K562 (cell line): Measurements from ENCODE around the gene GLDN. TPM values are rescaled to one million over a fixed set of nuclear protein-coding genes. Genes with fewer than 3 reads are reported as not detected.

ENCODE experiments used
- ATAC-seq: fragments of 200-7000 bp; cut with Tn5 transposase; 3 replicates; pipeline ENCODE4 v1.9.1; 2020; ENCODE audit warnings: moderate library complexity
- BruUV-seq: library from RNA; stranded (reverse); fragments of 400-500 nt; replicated peaks from 2 replicates; lab custom pipeline; 2021; lab: Mats Ljungman, UMichigan
- CTCF ChIA-PET: fragments of 300-600 bp; formaldehyde crosslinking; extraction: SDS; loops from one replicate; lab custom pipeline; 2021; ENCODE audit warnings: low intra/inter-chr PET ratio; lab: Yijun Ruan, JAX
- POLR2A ChIA-PET: fragments of 300-600, 350-650 bp; sonication (Branson Sonifier 250); formaldehyde crosslinking; extraction: SDS; loops from one replicate; lab custom pipeline; 2021; ENCODE audit warnings: antibody characterized with exemption, inconsistent platforms; lab: Yijun Ruan, JAX
- DNase-seq, 4 experiments: peaks; one replicate each; pipeline versions ENCODE4 v3.0.0 to v3.0.0-alpha.2; 2011 to 2018; ENCODE audit warnings: low spot score in 3 of 4, mixed read lengths in 3 of 4; ENCODE audit errors: extremely low read depth in 1 of 4
- FAIRE-seq: peaks from 2 replicates; lab custom pipeline; 2011; peaks lifted over from hg19 to GRCh38; lab: Jason Lieb, UNC
- H2AFZ ChIP-seq: 2 replicates; pipeline ENCODE4 v1.6.0; 2011; ENCODE audit warnings: low read depth, low read length, control low read depth, inconsistent platforms
- H3K27ac ChIP-seq: fragments of 200-600 bp; 3 replicates; pipeline ENCODE4 v1.8.0; 2011; ENCODE audit warnings: low read depth, mild to moderate bottlenecking, control low read depth, inconsistent platforms, low read length, moderate library complexity, mixed read lengths; ENCODE audit errors: extremely low read depth
- H3K27me3 ChIP-seq, 2 experiments: fragments of 300-600 bp in 1 of 2; 2 replicates in 1 of 2; 3 replicates in 1 of 2; pipeline versions ENCODE4 v1.6.0 to v1.8.0; 2011; ENCODE audit warnings: inconsistent platforms in 2 of 2, low read length in 2 of 2, mild to moderate bottlenecking in 1 of 2, mixed read lengths in 1 of 2, moderate library complexity in 1 of 2; ENCODE audit not compliant: control insufficient read depth in 2 of 2, insufficient read depth in 2 of 2
- H3K36me3 ChIP-seq: fragments of 300-600 bp; 3 replicates; pipeline ENCODE4 v1.8.0; 2011; ENCODE audit warnings: mild to moderate bottlenecking, low read length, inconsistent platforms; ENCODE audit not compliant: control insufficient read depth, insufficient read depth
- H3K4me1 ChIP-seq, 2 experiments: fragments of 200-600 bp in 1 of 2; replicated peaks in 1 of 2; 2 replicates in 1 of 2; 3 replicates in 1 of 2; pipeline versions ENCODE4 v1.5.1 to v1.8.0; 2011; ENCODE audit warnings: inconsistent platforms in 2 of 2, low read length in 2 of 2, mild to moderate bottlenecking in 1 of 2, mixed read lengths in 1 of 2, moderate library complexity in 1 of 2; ENCODE audit not compliant: control insufficient read depth in 2 of 2, insufficient read depth in 2 of 2
- H3K4me2 ChIP-seq: 2 replicates; pipeline ENCODE4 v1.6.1; 2011; ENCODE audit warnings: low read length, control low read depth, inconsistent platforms, mixed read lengths; ENCODE audit not compliant: insufficient read depth
- H3K4me3 ChIP-seq: fragments of 200-600 bp; sonication (generic), shearing (Covaris generic); 2 replicates; pipeline ENCODE4 v1.5.1; 2016; ENCODE audit warnings: control low read depth, inconsistent platforms
- H3K79me2 ChIP-seq: fragments of 200-600 bp; 3 replicates; pipeline ENCODE4 v1.8.0; 2011; ENCODE audit warnings: low read length, inconsistent platforms; ENCODE audit not compliant: control insufficient read depth, insufficient read depth
- H3K9ac ChIP-seq, 2 experiments: 2 replicates each; pipeline versions ENCODE4 v1.6.0 to v1.6.1; 2011; ENCODE audit warnings: low read depth in 2 of 2, low read length in 2 of 2, control low read depth in 1 of 2, inconsistent platforms in 1 of 2, mild to moderate bottlenecking in 1 of 2, mixed read lengths in 1 of 2; ENCODE audit not compliant: insufficient read depth in 1 of 2
- H3K9me1 ChIP-seq: one replicate; pipeline ENCODE4 v1.6.0; 2011; ENCODE audit warnings: inconsistent platforms, mild to moderate bottlenecking, low read length, moderate library complexity; ENCODE audit not compliant: control insufficient read depth, insufficient read depth
- H3K9me3 ChIP-seq: replicated peaks from 2 replicates; pipeline ENCODE4 v1.5.1; 2011; ENCODE audit warnings: low read depth, low read length, inconsistent platforms; ENCODE audit not compliant: control insufficient read depth, insufficient read depth
- H4K20me1 ChIP-seq: replicated peaks from 2 replicates; pipeline ENCODE4 v1.6.1; 2011; ENCODE audit warnings: low read length, inconsistent platforms, mixed read lengths; ENCODE audit not compliant: control insufficient read depth, insufficient read depth
- CREB1 ChIP-seq, 2 experiments: sonication (generic) in 1 of 2; formaldehyde crosslinking in 1 of 2; IDR thresholded peaks; 2 replicates each; pipeline versions ENCODE4 v1.6.1 to v1.8.0; 2012 to 2022; ENCODE audit warnings: inconsistent platforms in 1 of 2, mild to moderate bottlenecking in 1 of 2, missing genetic modification reagents in 1 of 2, moderate library complexity in 1 of 2
- ETS2 ChIP-seq: IDR thresholded peaks from 2 replicates; pipeline ENCODE4 v1.6.1; 2016; ENCODE audit warnings: borderline replicate concordance, missing genetic modification characterization, mild to moderate bottlenecking, moderate library complexity, missing compliant biosample characterization; ENCODE audit not compliant: poor library complexity, severe bottlenecking
- ZNF507 ChIP-seq: conservative IDR thresholded peaks from 2 replicates; pipeline ENCODE4 v1.6.1; 2017; ENCODE audit warnings: missing genetic modification characterization, missing compliant biosample characterization
- WGBS: fragments of 100-300 bp; shearing (Covaris generic); methylation state at CpG from one replicate; pipeline ENCODE4 v1.1.6; 2016; ENCODE audit warnings: low coverage, mixed read lengths; ENCODE audit not compliant: insufficient coverage; ENCODE audit errors: missing lambda C conversion rate; 5-methylcytosine and 5-hydroxymethylcytosine counted together
- in situ Hi-C: fragments of 300-500 bp; cut with MboI; formaldehyde crosslinking; loops from 4 replicates; pipeline ENCODE4 v1.15.0; 2018; ENCODE audit warnings: inconsistent platforms, mixed read lengths
- intact Hi-C: fragments of 100-400 bp; cut with micrococcal nuclease; formaldehyde crosslinking; loops from 2 replicates; pipeline ENCODE4 v1.14.2; 2022
- polyA plus RNA-seq, 8 experiments: library from polyadenylated mRNA; depleted of rRNA in 4 of 8; stranded (reverse) in 5 of 8; unstranded in 3 of 8; fragments of >200 nt; fragmentation: Nextera tagmentation in 2 of 8; fragmentation: Illumina TruSeq in 1 of 8; extraction: Ambion mirVana in 2 of 8; extraction: Trizol in 1 of 8; gene quantifications; 2 replicates each; pipeline versions ENCODE4 v1.2.1 to v1.2.3, GENCODE V29; 2011 to 2014; ENCODE audit warnings: inconsistent platforms in 1 of 8, missing spikeins in 1 of 8
- total RNA-seq, 7 experiments: library from RNA; depleted of rRNA in 6 of 7; stranded (reverse); fragments of >200 nt in 6 of 7; fragmentation: Illumina TruSeq in 2 of 7; extraction: Trizol in 2 of 7; gene quantifications; 2 replicates each; pipeline versions ENCODE4 v1.2.1 to v1.2.3, GENCODE V29; 2011 to 2021; ENCODE audit warnings: low replicate concordance in 1 of 7
- TF ChIP-seq, protein P1 (sequence below): sonication (generic); formaldehyde crosslinking; IDR thresholded peaks from 2 replicates; pipeline ENCODE4 v1.8.1; 2022; ENCODE audit warnings: missing genetic modification reagents

Gene GLDN
- total and polyA plus RNA-seq, 9 of the 15 experiments (the other 6 are each of a cell fraction or from before 2014, with no cell fraction given) = 0.05 to 0.33 (median 0.18) TPM

DNA sequence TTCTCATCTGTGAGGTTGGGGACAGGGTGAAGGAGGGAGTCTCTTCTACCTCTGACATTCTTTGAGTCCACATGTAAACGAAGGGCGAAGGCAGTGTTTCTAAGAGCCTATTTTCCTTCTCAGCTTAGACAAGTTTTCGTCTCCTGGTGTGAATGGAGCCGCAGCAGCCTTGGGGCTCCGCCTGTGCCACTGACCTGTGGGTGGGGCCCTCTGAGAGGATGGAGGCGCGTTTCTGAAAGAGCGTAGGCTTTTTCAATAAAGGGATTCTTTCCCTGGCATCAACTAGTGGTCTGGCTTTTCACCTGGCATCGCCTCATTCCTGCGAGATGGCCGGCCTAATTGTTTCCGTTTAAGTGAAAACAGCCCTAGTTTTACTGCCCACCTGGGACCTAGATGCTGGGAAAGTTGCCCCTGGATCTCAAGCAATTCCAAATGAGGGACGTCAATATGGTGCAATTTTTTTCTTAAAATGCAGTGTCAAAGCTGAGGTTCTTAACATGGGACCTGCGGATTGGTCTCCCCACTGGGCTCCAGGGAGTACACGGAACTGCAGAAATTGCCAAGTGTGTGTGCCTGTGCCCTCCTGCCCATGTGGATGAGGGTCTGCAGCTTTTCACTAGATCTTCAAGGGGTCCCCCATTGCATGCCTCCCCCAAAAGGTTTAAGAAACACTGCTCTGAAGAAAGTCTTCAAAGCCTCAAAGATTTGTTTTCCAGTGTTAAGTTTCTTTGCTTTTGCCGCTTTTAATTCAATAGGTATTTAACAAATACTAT is 958 bp downstream of the GLDN start:
- Histone ChIP-seq H3K9ac (no peak overlapping the region), H4K20me1 (no peaks in the 10 kb centered on the region), H3K4me3 (no peak overlapping the region), H3K4me2 (no peak overlapping the region), H3K36me3 (no peaks in the 10 kb centered on the region), H3K9me3 (no peaks in the 10 kb centered on the region), H3K4me1 (peaks cover 0 to 5% of the 10 kb centered on the region in 2 experiments; a peak in 1 of 5 replicates), H3K27ac (no peak overlapping the region), H3K9me1 (no peaks in the 10 kb centered on the region), H3K27me3 (peaks cover 21 to 32% of the 10 kb centered on the region in 2 experiments; a peak in 4 of 5 replicates), H3K79me2 (no peaks in the 10 kb centered on the region), H2AFZ (no peak overlapping the region)
- ChIA-PET POLR2A (interaction anchor here (0.7 to 1.1 kb wide), 2 partner anchors 12 to 32 kb away, joined by 3 to 5 read pairs; no protein-coding TSS in a partner anchor), CTCF (no interaction called here)
- in situ Hi-C loops (no loop called here), intact Hi-C loops (no loop called here)
- BruUV-seq = no TSS peak
- DNase-seq (no peak), FAIRE-seq (no peak), ATAC-seq (no peak)
- 2% methylated on average over 16 of the region's 16 CpGs for WGBS
- TF ChIP-seq ZNF507 (tag) (no peak), ETS2 (tag) (no peak), CREB1 (IDR thresholded peaks at IDR 0.05) (no peak), CREB1 (CRISPR knock-in tag; IDR thresholded peaks at IDR 0.05) (no peak)
- TF ChIP-seq, protein P1, sequence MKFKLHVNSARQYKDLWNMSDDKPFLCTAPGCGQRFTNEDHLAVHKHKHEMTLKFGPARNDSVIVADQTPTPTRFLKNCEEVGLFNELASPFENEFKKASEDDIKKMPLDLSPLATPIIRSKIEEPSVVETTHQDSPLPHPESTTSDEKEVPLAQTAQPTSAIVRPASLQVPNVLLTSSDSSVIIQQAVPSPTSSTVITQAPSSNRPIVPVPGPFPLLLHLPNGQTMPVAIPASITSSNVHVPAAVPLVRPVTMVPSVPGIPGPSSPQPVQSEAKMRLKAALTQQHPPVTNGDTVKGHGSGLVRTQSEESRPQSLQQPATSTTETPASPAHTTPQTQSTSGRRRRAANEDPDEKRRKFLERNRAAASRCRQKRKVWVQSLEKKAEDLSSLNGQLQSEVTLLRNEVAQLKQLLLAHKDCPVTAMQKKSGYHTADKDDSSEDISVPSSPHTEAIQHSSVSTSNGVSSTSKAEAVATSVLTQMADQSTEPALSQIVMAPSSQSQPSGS = no peak
